HepG2 (cell line): ENCODE measurements around the gene NCOR2.

Experiments
- CEBPB ChIP-seq: IDR thresholded peaks from 2 replicates; pipeline ENCODE4 v1.6.1; 2011; ENCODE audit warnings: low read depth, low read length, improper control_type of control experiment, borderline replicate concordance
- FOSL1 ChIP-seq: sonication (generic); formaldehyde crosslinking; IDR thresholded peaks from 2 replicates; pipeline ENCODE4 v1.9.0; 2021; ENCODE audit warnings: missing genetic modification reagents, borderline replicate concordance
- FOXA3 ChIP-seq: IDR thresholded peaks from 2 replicates; pipeline ENCODE4 v1.6.1; 2016; ENCODE audit warnings: missing genetic modification reagents, missing compliant biosample characterization
- NR2C2 ChIP-seq: sonication (generic); formaldehyde crosslinking; IDR thresholded peaks from 2 replicates; pipeline ENCODE4 v1.4.0; 2020; ENCODE audit warnings: missing genetic modification reagents, mild to moderate bottlenecking, moderate library complexity, borderline replicate concordance
- POLR2AphosphoS2 ChIP-seq: IDR thresholded peaks from 2 replicates; pipeline ENCODE4 v1.6.1; 2011; ENCODE audit warnings: low read depth, low read length, improper control_type of control experiment
- SRSF9 ChIP-seq: fragments of 200-400 bp; formaldehyde crosslinking; IDR thresholded peaks from 2 replicates; pipeline ENCODE4 v1.6.1; 2018; ENCODE audit warnings: borderline replicate concordance, mild to moderate bottlenecking, low read depth, low read length; ENCODE audit not compliant: insufficient read depth, poor library complexity, severe bottlenecking
- ZNF343 ChIP-seq: sonication (generic); formaldehyde crosslinking; IDR thresholded peaks from 2 replicates; pipeline ENCODE4 v1.4.0; 2020; ENCODE audit warnings: mild to moderate bottlenecking, missing genetic modification reagents
- TF ChIP-seq, protein P1 (sequence below): sonication (generic); formaldehyde crosslinking; IDR thresholded peaks from 2 replicates; pipeline ENCODE4 v1.5.0; 2020; ENCODE audit warnings: mild to moderate bottlenecking, missing genetic modification reagents, moderate library complexity
- TF ChIP-seq, protein P2 (sequence below): sonication (generic); formaldehyde crosslinking; IDR thresholded peaks from 2 replicates; pipeline ENCODE4 v1.4.0; 2020; ENCODE audit warnings: missing genetic modification reagents
- TF ChIP-seq, protein P3 (sequence below): sonication (generic); formaldehyde crosslinking; IDR thresholded peaks from 2 replicates; pipeline ENCODE4 v1.5.0; 2020; ENCODE audit warnings: missing genetic modification reagents
- TF ChIP-seq, protein P4 (sequence below): sonication (generic); formaldehyde crosslinking; IDR thresholded peaks from 2 replicates; pipeline ENCODE4 v1.4.0; 2020; ENCODE audit warnings: missing genetic modification reagents

DNA sequence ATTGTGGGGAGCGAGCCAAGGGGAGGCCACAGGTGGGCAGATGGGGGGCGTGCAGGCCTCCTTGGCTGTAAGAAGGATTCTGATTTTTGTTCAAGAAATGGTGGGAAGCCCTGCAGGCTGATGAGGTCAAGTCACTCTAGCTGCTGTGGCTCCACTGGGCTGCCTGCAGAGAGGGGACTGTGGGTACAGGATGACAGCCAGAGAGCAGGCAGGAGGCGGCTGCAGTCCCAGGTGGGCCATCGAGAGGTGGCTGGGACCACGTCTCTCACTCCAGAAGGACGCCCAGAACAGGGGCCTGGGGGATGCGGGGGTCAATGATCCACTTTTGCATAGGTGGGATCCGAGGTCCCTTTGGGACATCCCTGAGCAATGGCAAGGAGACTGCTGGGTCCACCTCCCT lies 9.1 kb downstream of the NCOR2 start:
- TF ChIP-seq, protein P1, sequence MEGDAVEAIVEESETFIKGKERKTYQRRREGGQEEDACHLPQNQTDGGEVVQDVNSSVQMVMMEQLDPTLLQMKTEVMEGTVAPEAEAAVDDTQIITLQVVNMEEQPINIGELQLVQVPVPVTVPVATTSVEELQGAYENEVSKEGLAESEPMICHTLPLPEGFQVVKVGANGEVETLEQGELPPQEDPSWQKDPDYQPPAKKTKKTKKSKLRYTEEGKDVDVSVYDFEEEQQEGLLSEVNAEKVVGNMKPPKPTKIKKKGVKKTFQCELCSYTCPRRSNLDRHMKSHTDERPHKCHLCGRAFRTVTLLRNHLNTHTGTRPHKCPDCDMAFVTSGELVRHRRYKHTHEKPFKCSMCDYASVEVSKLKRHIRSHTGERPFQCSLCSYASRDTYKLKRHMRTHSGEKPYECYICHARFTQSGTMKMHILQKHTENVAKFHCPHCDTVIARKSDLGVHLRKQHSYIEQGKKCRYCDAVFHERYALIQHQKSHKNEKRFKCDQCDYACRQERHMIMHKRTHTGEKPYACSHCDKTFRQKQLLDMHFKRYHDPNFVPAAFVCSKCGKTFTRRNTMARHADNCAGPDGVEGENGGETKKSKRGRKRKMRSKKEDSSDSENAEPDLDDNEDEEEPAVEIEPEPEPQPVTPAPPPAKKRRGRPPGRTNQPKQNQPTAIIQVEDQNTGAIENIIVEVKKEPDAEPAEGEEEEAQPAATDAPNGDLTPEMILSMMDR (CRISPR knock-in tag) = no peak
- TF ChIP-seq, protein P2, sequence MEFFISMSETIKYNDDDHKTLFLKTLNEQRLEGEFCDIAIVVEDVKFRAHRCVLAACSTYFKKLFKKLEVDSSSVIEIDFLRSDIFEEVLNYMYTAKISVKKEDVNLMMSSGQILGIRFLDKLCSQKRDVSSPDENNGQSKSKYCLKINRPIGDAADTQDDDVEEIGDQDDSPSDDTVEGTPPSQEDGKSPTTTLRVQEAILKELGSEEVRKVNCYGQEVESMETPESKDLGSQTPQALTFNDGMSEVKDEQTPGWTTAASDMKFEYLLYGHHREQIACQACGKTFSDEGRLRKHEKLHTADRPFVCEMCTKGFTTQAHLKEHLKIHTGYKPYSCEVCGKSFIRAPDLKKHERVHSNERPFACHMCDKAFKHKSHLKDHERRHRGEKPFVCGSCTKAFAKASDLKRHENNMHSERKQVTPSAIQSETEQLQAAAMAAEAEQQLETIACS (CRISPR knock-in tag) = no peak
- TF ChIP-seq, protein P3, sequence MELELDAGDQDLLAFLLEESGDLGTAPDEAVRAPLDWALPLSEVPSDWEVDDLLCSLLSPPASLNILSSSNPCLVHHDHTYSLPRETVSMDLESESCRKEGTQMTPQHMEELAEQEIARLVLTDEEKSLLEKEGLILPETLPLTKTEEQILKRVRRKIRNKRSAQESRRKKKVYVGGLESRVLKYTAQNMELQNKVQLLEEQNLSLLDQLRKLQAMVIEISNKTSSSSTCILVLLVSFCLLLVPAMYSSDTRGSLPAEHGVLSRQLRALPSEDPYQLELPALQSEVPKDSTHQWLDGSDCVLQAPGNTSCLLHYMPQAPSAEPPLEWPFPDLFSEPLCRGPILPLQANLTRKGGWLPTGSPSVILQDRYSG (CRISPR knock-in tag) = no peak
- TF ChIP-seq CEBPB = no peak
- no peak for TF ChIP-seq FOSL1 (CRISPR knock-in tag)
- TF ChIP-seq ZNF343 = no peak
- TF ChIP-seq, protein P4, sequence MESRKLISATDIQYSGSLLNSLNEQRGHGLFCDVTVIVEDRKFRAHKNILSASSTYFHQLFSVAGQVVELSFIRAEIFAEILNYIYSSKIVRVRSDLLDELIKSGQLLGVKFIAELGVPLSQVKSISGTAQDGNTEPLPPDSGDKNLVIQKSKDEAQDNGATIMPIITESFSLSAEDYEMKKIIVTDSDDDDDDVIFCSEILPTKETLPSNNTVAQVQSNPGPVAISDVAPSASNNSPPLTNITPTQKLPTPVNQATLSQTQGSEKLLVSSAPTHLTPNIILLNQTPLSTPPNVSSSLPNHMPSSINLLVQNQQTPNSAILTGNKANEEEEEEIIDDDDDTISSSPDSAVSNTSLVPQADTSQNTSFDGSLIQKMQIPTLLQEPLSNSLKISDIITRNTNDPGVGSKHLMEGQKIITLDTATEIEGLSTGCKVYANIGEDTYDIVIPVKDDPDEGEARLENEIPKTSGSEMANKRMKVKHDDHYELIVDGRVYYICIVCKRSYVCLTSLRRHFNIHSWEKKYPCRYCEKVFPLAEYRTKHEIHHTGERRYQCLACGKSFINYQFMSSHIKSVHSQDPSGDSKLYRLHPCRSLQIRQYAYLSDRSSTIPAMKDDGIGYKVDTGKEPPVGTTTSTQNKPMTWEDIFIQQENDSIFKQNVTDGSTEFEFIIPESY (CRISPR knock-in tag) = no peak
- TF ChIP-seq SRSF9 = no peak
- no peak for TF ChIP-seq NR2C2 (CRISPR knock-in tag)
- TF ChIP-seq FOXA3 = no peak
- TF ChIP-seq POLR2AphosphoS2 = no peak
